Eye (tissue), 1 donor: ENCODE measurements around the gene GRM5.
A peak's percentile ranks its signal among the peaks of the same experiment; 100 is the strongest.
"Not testable (repeated sequence)": the region's sequence is repeated elsewhere in the genome, so short reads cannot be mapped to it uniquely, and the experiment has no call there.

Source experiments
- DNase-seq: peaks from one replicate; pipeline ENCODE4 v3.0.0-alpha.2; 2015

GRM5 gene

DNA sequence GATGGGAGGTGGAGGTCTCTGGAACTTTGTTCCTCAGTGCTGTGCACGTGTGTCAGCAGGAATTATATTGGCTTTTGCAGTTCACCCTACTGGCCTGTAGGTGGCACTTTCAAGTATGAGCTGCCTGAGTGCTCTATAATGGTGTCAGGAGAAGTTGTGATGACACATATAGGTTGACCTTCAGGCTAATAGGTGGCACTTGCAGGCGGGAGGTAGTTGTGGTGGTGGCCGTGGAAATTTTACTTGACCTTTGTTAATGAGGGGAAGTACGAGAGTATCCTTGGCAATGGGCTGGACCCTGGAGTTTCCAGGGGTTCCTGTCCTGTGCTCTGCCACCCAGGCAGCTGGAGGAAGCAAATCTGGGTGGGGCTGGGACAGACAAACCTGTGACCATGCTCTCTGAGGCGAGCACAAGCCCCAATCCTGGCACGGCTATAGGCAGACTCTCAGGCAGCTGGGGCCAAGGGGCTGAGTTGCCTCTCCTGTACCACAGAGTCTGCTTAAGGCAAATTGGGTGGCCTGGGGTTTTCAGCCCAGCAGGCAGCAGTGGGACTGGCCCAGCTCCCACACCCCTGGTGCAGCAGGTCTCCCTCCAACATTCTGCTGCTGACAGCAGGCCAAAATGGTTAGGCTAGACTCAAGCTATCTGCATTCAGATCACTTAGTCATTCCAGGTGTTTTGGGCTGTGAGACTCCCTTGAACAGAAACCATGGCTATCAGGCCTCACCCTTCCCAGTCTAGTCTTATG is 580.7 kb downstream of the GRM5 start:
- peak; percentile 21 for DNase-seq

GRCh38 chr11:88482871-88483301 is 582.9 kb downstream of the GRM5 start:
- no peak for DNase-seq

GRCh38 chr11:88480223-88480622 is 585.6 kb downstream of the GRM5 start:
- peak; percentile 32 for DNase-seq

GRCh38 chr11:88478136-88478815 is 587.5 kb downstream of the GRM5 start:
- DNase-seq = no peak

- no peak for DNase-seq
These were observed 589.8 kb downstream of the GRM5 start for GRCh38 chr11:88475991-88476418.

- no peak for DNase-seq
These were observed 591.1 kb downstream of the GRM5 start for GRCh38 chr11:88474655-88475054.

GRCh38 chr11:88469561-88470225 is 596.1 kb downstream of the GRM5 start:
- DNase-seq = no peak

GRCh38 chr11:88464528-88464927 is 601.3 kb downstream of the GRM5 start:
- no peak for DNase-seq

DNA sequence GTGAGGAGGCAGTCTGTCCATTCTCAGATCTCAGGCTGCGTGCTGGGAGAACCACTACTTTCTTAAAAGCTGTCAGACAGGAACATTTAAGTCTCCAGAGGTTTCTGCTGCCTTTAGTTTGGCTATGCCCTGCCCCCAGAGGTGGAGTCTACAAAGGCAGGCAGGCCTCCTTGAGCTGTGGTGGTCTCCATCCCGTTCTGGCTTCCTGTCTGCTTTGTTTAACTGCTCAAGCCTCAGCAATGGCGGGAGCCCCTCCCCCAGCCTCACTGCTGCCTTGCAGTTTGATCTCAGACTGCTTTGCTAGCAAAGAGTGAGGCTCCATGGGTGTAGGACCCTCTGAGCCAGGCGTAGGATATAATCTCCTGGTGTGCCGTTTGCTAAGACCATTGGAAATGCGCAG is 602.5 kb downstream of the GRM5 start:
- not testable (repeated sequence) for DNase-seq

DNA sequence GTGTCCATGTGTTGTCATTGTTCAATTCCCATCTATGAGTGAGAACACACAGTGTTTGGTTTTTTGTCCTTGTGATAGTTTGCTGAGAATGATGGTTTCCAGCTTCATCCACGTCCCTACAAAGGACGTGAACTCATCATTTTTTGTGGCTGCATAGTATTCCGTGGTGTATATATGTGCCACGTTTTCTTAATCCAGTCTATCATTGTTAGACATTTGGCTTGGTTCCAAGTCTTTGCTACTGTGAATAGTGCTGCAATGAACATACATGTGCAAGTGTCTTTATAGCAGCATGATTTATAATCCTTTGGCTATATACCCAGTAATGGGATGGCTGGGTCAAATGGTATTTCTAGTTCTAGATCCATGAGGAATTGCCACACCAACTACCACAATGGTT is 607.7 kb downstream of the GRM5 start:
- DNase-seq = not testable (repeated sequence)

- DNase-seq = no peak
These were observed 609.8 kb downstream of the GRM5 start for GRCh38 chr11:88455974-88456373.

- no peak for DNase-seq
These were observed 610.9 kb downstream of the GRM5 start for GRCh38 chr11:88454881-88455280.
